Colonic mucosa (tissue), 4 donors: ENCODE data around the gene CDH16. TPM values are rescaled to one million over a fixed set of nuclear protein-coding genes. Genes with fewer than 3 reads are reported as not detected.

Source experiments
- DNase-seq: peaks from one replicate; pipeline ENCODE4 v3.0.0-alpha.2; 2020
- H3K27ac ChIP-seq: fragments of 200-600 bp; one replicate; pipeline ENCODE4 v1.8.0; 2021
- H3K27me3 ChIP-seq: fragments of 200-600 bp; one replicate; pipeline ENCODE4 v1.8.0; 2021
- H3K36me3 ChIP-seq: fragments of 200-600 bp; one replicate; pipeline ENCODE4 v1.8.0; 2021
- H3K4me1 ChIP-seq: fragments of 200-600 bp; one replicate; pipeline ENCODE4 v1.8.0; 2021; ENCODE audit warnings: mild to moderate bottlenecking
- H3K4me3 ChIP-seq: fragments of 200-600 bp; one replicate; pipeline ENCODE4 v1.8.0; 2021
- H3K9ac ChIP-seq, 2 donors: one replicate each; pipeline ENCODE4 v1.7.0; 2013; ENCODE audit warnings: control low read depth in 2 of 2, low read depth in 2 of 2, low read length in 2 of 2
- H3K9me3 ChIP-seq: fragments of 200-600 bp; one replicate; pipeline ENCODE4 v1.8.0; 2021
- CTCF ChIP-seq: fragments of 200-600 bp; IDR thresholded peaks from one replicate; pipeline ENCODE4 v1.8.0; 2022; ENCODE audit warnings: antibody characterized with exemption, mild to moderate bottlenecking
- intact Hi-C: fragments of 100-400 bp; cut with DNase I; formaldehyde crosslinking; loops from one replicate; pipeline ENCODE4 v1.14.1; 2022
- total RNA-seq, 2 donors: library from RNA; stranded (reverse); fragmentation: NEBNext Ultra II Directional in 1 of 2; extraction: Animal tissue kit (Norgen Biotek cat#: 25700) in 1 of 2; gene quantifications; one replicate each; pipeline ENCODE4 v1.2.1, GENCODE V29; 2021
- donor health status: healthy.
- donor health status: DM: no; HTN: no; CAD: no.
- donor health status: DM: no; HTN: no; CAD: no.

Gene CDH16
- total RNA-seq, 2 donors from 2014 or later: 0.72 to 1.8 TPM

GRCh38 chr16:66920299-66920590, 1.6 kb upstream of the CDH16 start:
- Histone ChIP-seq H3K9ac (no peak overlapping the region), H3K36me3 (no peaks in the 10 kb centered on the region), H3K4me1 (no peaks in the 10 kb centered on the region), H3K27ac (no peak overlapping the region), H3K27me3 (peaks cover 9% of the 10 kb centered on the region), H3K9me3 (no peaks in the 10 kb centered on the region), H3K4me3 (no peak overlapping the region)
- DNase-seq: no peak
- intact Hi-C loops: no loop called here
- TF ChIP-seq CTCF: no peak

GRCh38 chr16:66919569-66920298, 1.0 kb upstream of the CDH16 start:
- Histone ChIP-seq H3K9me3 (no peaks in the 10 kb centered on the region), H3K27me3 (peaks cover 6% of the 10 kb centered on the region), H3K4me1 (no peaks in the 10 kb centered on the region), H3K36me3 (no peaks in the 10 kb centered on the region), H3K27ac (no peak overlapping the region), H3K4me3 (no peak overlapping the region), H3K9ac (no peak overlapping the region)
- no peak for TF ChIP-seq CTCF
- intact Hi-C loops: no loop called here
- no peak for DNase-seq

GRCh38 chr16:66918355-66918754, 330 bp downstream of the CDH16 start:
- no peak overlapping the region for H3K4me3 ChIP-seq
- H3K4me1 ChIP-seq: no peaks in the 10 kb centered on the region
- H3K9ac ChIP-seq: no peak overlapping the region
- intact Hi-C loops: no loop called here
- no peaks in the 10 kb centered on the region for H3K9me3 ChIP-seq
- no peak overlapping the region for H3K27ac ChIP-seq
- TF ChIP-seq CTCF: no peak
- DNase-seq: no peak
- H3K36me3 ChIP-seq: no peaks in the 10 kb centered on the region
- H3K27me3 ChIP-seq: no peaks in the 10 kb centered on the region

GRCh38 chr16:66917741-66918140, 944 bp downstream of the CDH16 start:
- Histone ChIP-seq H3K27me3 (no peaks in the 10 kb centered on the region), H3K4me3 (no peak overlapping the region), H3K27ac (no peak overlapping the region), H3K9me3 (no peaks in the 10 kb centered on the region), H3K36me3 (no peaks in the 10 kb centered on the region), H3K4me1 (no peaks in the 10 kb centered on the region), H3K9ac (no peak overlapping the region)
- intact Hi-C loops: no loop called here
- no peak for TF ChIP-seq CTCF
- DNase-seq: no peak

- Histone ChIP-seq H3K27me3 (no peaks in the 10 kb centered on the region), H3K9ac (no peak overlapping the region), H3K4me1 (no peaks in the 10 kb centered on the region), H3K9me3 (no peaks in the 10 kb centered on the region), H3K4me3 (no peak overlapping the region), H3K36me3 (no peaks in the 10 kb centered on the region), H3K27ac (no peak overlapping the region)
- intact Hi-C loops: no loop called here
- TF ChIP-seq CTCF: no peak
- no peak for DNase-seq
Observed at GRCh38 chr16:66916518-66916917, 2.2 kb downstream of the CDH16 start.
